H1 (cell line): ENCODE data around the gene WNT3A. TPM values are rescaled to one million over a fixed set of nuclear protein-coding genes. Genes with fewer than 3 reads are reported as not detected.
A peak's percentile ranks its signal among the peaks of the same experiment; 100 is the strongest.

Experiments
- CTCF ChIA-PET: fragments of 300-600 bp; sonication (Branson Sonifier 250); formaldehyde crosslinking; loops from one replicate; lab custom pipeline; 2021; ENCODE audit not compliant: partially characterized antibody; lab: Charles Lee
- POLR2A ChIA-PET: fragments of 300-600 bp; sonication (Branson Sonifier 250); formaldehyde crosslinking; loops from one replicate; lab custom pipeline; 2021; ENCODE audit warnings: inconsistent platforms; ENCODE audit not compliant: partially characterized antibody; lab: Charles Lee
- DNase-seq, 2 experiments: peaks; one replicate each; pipeline versions ENCODE4 v3.0.0 to v3.0.0-alpha.2; 2010 to 2022; ENCODE audit warnings: low spot score in 2 of 2, low read depth in 1 of 2, mixed read lengths in 1 of 2
- FAIRE-seq: peaks from 2 replicates; lab custom pipeline; 2011; peaks lifted over from hg19 to GRCh38; lab: Jason Lieb, UNC
- H2AFZ ChIP-seq: 2 replicates; pipeline ENCODE4 v1.8.1; 2012; ENCODE audit warnings: low read length, inconsistent platforms
- H2AK5ac ChIP-seq: 2 replicates; pipeline ENCODE4 v1.6.1; 2013; ENCODE audit warnings: low read depth, low read length
- H2BK120ac ChIP-seq: replicated peaks from 2 replicates; pipeline ENCODE3; 2013; ENCODE audit warnings: low read depth, low read length, inconsistent platforms
- H2BK12ac ChIP-seq: 2 replicates; pipeline ENCODE4 v1.6.1; 2013; ENCODE audit warnings: low read depth, low read length
- H2BK15ac ChIP-seq: 2 replicates; pipeline ENCODE4 v1.6.1; 2013; ENCODE audit warnings: low read length
- H2BK20ac ChIP-seq: 2 replicates; pipeline ENCODE4 v1.6.1; 2013; ENCODE audit warnings: low read length
- H2BK5ac ChIP-seq: 2 replicates; pipeline ENCODE4 v1.6.1; 2013; ENCODE audit warnings: low read depth, low read length
- H3K14ac ChIP-seq: 2 replicates; pipeline ENCODE4 v1.6.1; 2013; ENCODE audit warnings: inconsistent platforms; ENCODE audit not compliant: insufficient read length
- H3K18ac ChIP-seq: 2 replicates; pipeline ENCODE4 v1.6.1; 2013; ENCODE audit warnings: low read length; ENCODE audit errors: extremely low read depth
- H3K23ac ChIP-seq: 2 replicates; pipeline ENCODE4 v1.6.1; 2013; ENCODE audit warnings: inconsistent platforms; ENCODE audit not compliant: insufficient read length
- H3K23me2 ChIP-seq: 2 replicates; pipeline ENCODE4 v1.6.1; 2013; ENCODE audit warnings: low read depth, low read length
- H3K27ac ChIP-seq: 2 replicates; pipeline ENCODE4 v1.6.1; 2011; ENCODE audit warnings: low read depth, low read length, inconsistent platforms
- H3K27me3 ChIP-seq, 4 experiments: replicated peaks in 1 of 4; 1 replicate in 1 of 4; 2 replicates in 3 of 4; pipeline versions ENCODE4 v1.6.1 to v1.8.1; 2011 to 2013; ENCODE audit warnings: low read length in 3 of 4, mild to moderate bottlenecking in 3 of 4, inconsistent platforms in 2 of 4, mixed read lengths in 2 of 4, moderate library complexity in 1 of 4; ENCODE audit not compliant: control insufficient read depth in 3 of 4, insufficient read depth in 3 of 4; ENCODE audit errors: extremely low read depth in 1 of 4
- H3K36me3 ChIP-seq, 4 experiments: 2 replicates each; pipeline versions ENCODE4 v1.6.1 to v1.8.1; 2011 to 2013; ENCODE audit warnings: mild to moderate bottlenecking in 4 of 4, low read length in 3 of 4, moderate library complexity in 2 of 4, control low read depth in 1 of 4, inconsistent platforms in 1 of 4; ENCODE audit not compliant: insufficient read depth in 4 of 4, control insufficient read depth in 2 of 4
- H3K4ac ChIP-seq: replicated peaks from 2 replicates; pipeline ENCODE3; 2013; ENCODE audit warnings: low read length, low read depth, mixed read lengths, inconsistent platforms; ENCODE audit not compliant: insufficient read length
- H3K4me1 ChIP-seq, 4 experiments: replicated peaks in 1 of 4; 1 replicate in 1 of 4; 2 replicates in 3 of 4; pipeline versions ENCODE4 v1.6.1 to v1.8.1; 2011 to 2013; ENCODE audit warnings: low read length in 3 of 4, inconsistent platforms in 2 of 4, mixed read lengths in 1 of 4; ENCODE audit not compliant: insufficient read depth in 4 of 4, control insufficient read depth in 3 of 4
- H3K4me2 ChIP-seq, 2 experiments: 2 replicates each; pipeline versions ENCODE4 v1.6.1 to v1.8.1; 2011 to 2013; ENCODE audit warnings: low read depth in 2 of 2, low read length in 2 of 2, control low read depth in 1 of 2, inconsistent platforms in 1 of 2, mild to moderate bottlenecking in 1 of 2; ENCODE audit not compliant: insufficient read depth in 1 of 2
- H3K4me3 ChIP-seq, 4 experiments: fragments of 200-600, 300-600 bp in 1 of 4; sonication (generic), shearing (Covaris generic), sonication (Bioruptor Twin) in 1 of 4; 2 replicates each; pipeline versions ENCODE4 v1.5.1 to v1.8.1; 2011 to 2016; ENCODE audit warnings: low read length in 4 of 4, low read depth in 3 of 4, control low read depth in 2 of 4, inconsistent platforms in 2 of 4, mild to moderate bottlenecking in 2 of 4, mixed read lengths in 1 of 4, moderate library complexity in 1 of 4; ENCODE audit not compliant: insufficient read depth in 2 of 4; ENCODE audit errors: extremely low read depth in 1 of 4
- H3K56ac ChIP-seq: replicated peaks from 2 replicates; pipeline ENCODE3; 2013; ENCODE audit warnings: low read depth, mild to moderate bottlenecking, mixed read lengths, low read length, inconsistent platforms; ENCODE audit not compliant: insufficient read length
- H3K79me1 ChIP-seq: 2 replicates; pipeline ENCODE4 v1.6.1; 2013; ENCODE audit warnings: low read depth, low read length, control low read depth
- H3K79me2 ChIP-seq, 2 experiments: 2 replicates each; pipeline versions ENCODE4 v1.6.1 to v1.8.1; 2012 to 2013; ENCODE audit warnings: low read length in 2 of 2, mild to moderate bottlenecking in 2 of 2, inconsistent platforms in 1 of 2; ENCODE audit not compliant: insufficient read depth in 2 of 2, control insufficient read depth in 1 of 2
- H3K9ac ChIP-seq, 4 experiments: replicated peaks in 1 of 4; 1 replicate in 1 of 4; 2 replicates in 3 of 4; pipeline versions ENCODE4 v1.6.1 to v1.8.1; 2011 to 2013; ENCODE audit warnings: low read depth in 3 of 4, low read length in 3 of 4, control low read depth in 2 of 4, mild to moderate bottlenecking in 2 of 4, moderate library complexity in 2 of 4, inconsistent platforms in 1 of 4; ENCODE audit errors: extremely low read depth in 1 of 4
- H3K9me3 ChIP-seq, 2 experiments: 2 replicates each; pipeline versions ENCODE4 v1.6.1 to v1.8.1; 2012 to 2013; ENCODE audit warnings: mild to moderate bottlenecking in 2 of 2, moderate library complexity in 2 of 2, control low read depth in 1 of 2, inconsistent platforms in 1 of 2, low read depth in 1 of 2, low read length in 1 of 2, mixed read lengths in 1 of 2; ENCODE audit not compliant: insufficient read depth in 2 of 2
- H4K20me1 ChIP-seq, 2 experiments: replicated peaks in 1 of 2; 2 replicates each; pipeline versions ENCODE3 to v1.8.1; 2011 to 2013; ENCODE audit warnings: inconsistent platforms in 2 of 2, low read length in 2 of 2, mild to moderate bottlenecking in 1 of 2; ENCODE audit not compliant: insufficient read depth in 2 of 2, control insufficient read depth in 1 of 2
- H4K5ac ChIP-seq: 2 replicates; pipeline ENCODE4 v1.6.1; 2013; ENCODE audit warnings: low read length, low read depth, mixed read lengths, inconsistent platforms; ENCODE audit not compliant: insufficient read length
- H4K8ac ChIP-seq: 2 replicates; pipeline ENCODE4 v1.8.0; 2013; ENCODE audit warnings: mild to moderate bottlenecking, moderate library complexity, low read length, inconsistent platforms; ENCODE audit not compliant: insufficient read depth; ENCODE audit errors: extremely low read depth
- H4K91ac ChIP-seq: replicated peaks from 2 replicates; pipeline ENCODE3; 2013; ENCODE audit warnings: low read length, mixed read lengths, inconsistent platforms; ENCODE audit not compliant: insufficient read length
- FOSL1 ChIP-seq: IDR thresholded peaks from 2 replicates; pipeline ENCODE4 v1.6.1; 2011; ENCODE audit warnings: mild to moderate bottlenecking, low read depth, low read length, moderate library complexity; ENCODE audit not compliant: insufficient read depth
- JUND ChIP-seq: IDR thresholded peaks from 2 replicates; pipeline ENCODE4 v1.6.1; 2011; ENCODE audit warnings: mild to moderate bottlenecking, improper control_type of control experiment, low read length
- POLR2A ChIP-seq, 2 experiments: IDR thresholded peaks; 1 replicate in 1 of 2; 2 replicates in 1 of 2; pipeline ENCODE4 v1.6.1; 2011; ENCODE audit warnings: low read depth in 2 of 2, low read length in 2 of 2, mild to moderate bottlenecking in 2 of 2; ENCODE audit errors: control extremely low read depth in 1 of 2
- WGBS, 2 experiments: shearing (Covaris generic) in 1 of 2; methylation state at CpG; one replicate each; pipeline versions ENCODE4 v1.1.6 to v1.1.7; 2013 to 2015; ENCODE audit warnings: low lambda C conversion rate in 2 of 2, mixed read lengths in 2 of 2, inconsistent platforms in 1 of 2, low coverage in 1 of 2, missing lambda C conversion rate in 1 of 2; ENCODE audit not compliant: insufficient replicate concordance in 2 of 2, insufficient coverage in 1 of 2, insufficient read length in 1 of 2; ENCODE audit errors: extremely low coverage in 1 of 2, missing lambda C conversion rate in 1 of 2; 5-methylcytosine and 5-hydroxymethylcytosine counted together
- polyA plus RNA-seq, 7 experiments: library from polyadenylated mRNA; depleted of rRNA in 3 of 7; stranded (reverse) in 5 of 7; unstranded in 2 of 7; fragments of >200 nt in 5 of 7; fragments of 200-250 nt in 2 of 7; gene quantifications; 1 replicate in 5 of 7; 2 replicates in 1 of 7; 4 replicates in 1 of 7; pipeline versions ENCODE4 v1.2.1 to v1.2.3, GENCODE V29; 2011 to 2013; ENCODE audit warnings: missing spikeins in 2 of 7, mixed read lengths in 2 of 7
- total RNA-seq: library from RNA; stranded (reverse); fragmentation: NEBNext Ultra II Directional; extraction: Animal tissue kit (Norgen Biotek cat#: 25700); gene quantifications from 2 replicates; pipeline ENCODE4 v1.2.1, GENCODE V29; 2021

WNT3A gene
- total and polyA plus RNA-seq, 2 of the 8 experiments (the other 6 are each of a cell fraction or from before 2014, with no cell fraction given), result 0.08 to 0.19 TPM

GRCh38 chr1:228099331-228099732 is 92.5 kb downstream of the WNT3A start:
- H3K4me3 ChIP-seq, result no peak overlapping the region
- H3K9ac ChIP-seq, result no peak overlapping the region
- H2BK120ac ChIP-seq, result no peak overlapping the region
- no peak overlapping the region for H3K4ac ChIP-seq
- FAIRE-seq (no peak), DNase-seq (no peak)
- H3K79me1 ChIP-seq, result peaks cover 23% of the 10 kb centered on the region
- H3K56ac ChIP-seq, result no peak overlapping the region
- ChIA-PET POLR2A (interaction anchor here (0.6 to 5.6 kb wide), 6 partner anchors 10 to 1314 kb away, joined by 3 to 53 read pairs (median 4); partner anchors contain the start of gene ARF1), CTCF (interaction anchor here (0.5 to 3.8 kb wide), 8 partner anchors 9 to 103 kb away, joined by 3 to 13 read pairs (median 5); no protein-coding TSS in a partner anchor)
- H2AFZ ChIP-seq, result no peak overlapping the region
- H3K79me2 ChIP-seq, result peaks cover under 1 to 28% of the 10 kb centered on the region in 2 experiments; a peak in 2 of 4 replicates
- peaks cover 0 to 2% (median 0%) of the 10 kb centered on the region in 4 experiments; a peak in 1 of 7 replicates for H3K4me1 ChIP-seq
- TF ChIP-seq FOSL1 (no peak), POLR2A (IDR thresholded peaks at IDR 0.05; ENCODE audit: control extremely low read depth in 1 of 2, low read depth in 2 of 2, low read length in 2 of 2) (peak in 1 of 2 experiments; percentile 27; a peak in 1 of 3 replicates), JUND (no peak)
- H3K14ac ChIP-seq, result no peak overlapping the region
- H2BK15ac ChIP-seq, result no peak overlapping the region
- no peak overlapping the region for H4K91ac ChIP-seq
- H3K36me3 ChIP-seq, result peaks cover 13 to 38% (median 19%) of the 10 kb centered on the region in 4 experiments; a peak in 7 of 8 replicates
- no peak overlapping the region for H4K8ac ChIP-seq
- no peak overlapping the region for H2AK5ac ChIP-seq
- H4K20me1 ChIP-seq, result peaks cover 21 to 47% of the 10 kb centered on the region in 2 experiments
- no peak overlapping the region for H3K23ac ChIP-seq
- H3K4me2 ChIP-seq, result no peak overlapping the region
- H2BK20ac ChIP-seq, result no peak overlapping the region
- no peak overlapping the region for H2BK12ac ChIP-seq
- H2BK5ac ChIP-seq, result no peak overlapping the region
- H3K27ac ChIP-seq, result no peak overlapping the region
- peaks cover 0 to 1% of the 10 kb centered on the region in 2 experiments; a peak in 2 of 4 replicates for H3K9me3 ChIP-seq
- H3K27me3 ChIP-seq, result no peaks in the 10 kb centered on the region; a peak in 1 of 7 replicates
- no peak overlapping the region for H3K18ac ChIP-seq
- H3K23me2 ChIP-seq, result peaks cover 6% of the 10 kb centered on the region; the same call in 1 of the 2 replicates
- WGBS, 2 experiments, result 92% methylated on average over 4 of the region's 4 CpGs; no CpG with 5 or more reads in 1 of the 2 experiments
- H4K5ac ChIP-seq, result no peak overlapping the region
